ENCODE measurements around the gene NKX2-4. TPM values are rescaled to one million over a fixed set of nuclear protein-coding genes. Genes with fewer than 3 reads are reported as not detected.

Gene NKX2-4
- polyA plus RNA-seq, 1 donor from 2014 or later: not detected

GRCh38 chr20:21361266-21361665, 36.1 kb downstream of the NKX2-4 start:
- no peaks in the 10 kb centered on the region for H3K9me3 ChIP-seq (ENCODE audit: low read length)
- H3K27ac ChIP-seq (ENCODE audit: low read length): no peak overlapping the region
- peaks cover 17% of the 10 kb centered on the region for H3K36me3 ChIP-seq (ENCODE audit: insufficient read depth, low read length)
- no peak overlapping the region for H3K4me3 ChIP-seq (ENCODE audit: low read length)
- no peaks in the 10 kb centered on the region for H3K27me3 ChIP-seq (ENCODE audit: insufficient read depth, low read depth, low read length)
- H3K79me2 ChIP-seq (replicated peaks; ENCODE audit: insufficient read depth, low read length): no peaks in the 10 kb centered on the region
- H3F3A ChIP-seq (ENCODE audit: insufficient read depth, low read length, poor library complexity, severe bottlenecking): no peaks in the 10 kb centered on the region
- H2AFZ ChIP-seq (ENCODE audit: low read depth, low read length): no peak overlapping the region
- no peaks in the 10 kb centered on the region for H4K20me1 ChIP-seq (ENCODE audit: insufficient read depth)
- no peak for TF ChIP-seq POLR2AphosphoS5 (IDR thresholded peaks at IDR 0.05)
- no peak for TF ChIP-seq MXI1 (conservative IDR thresholded peaks at IDR 0.05; ENCODE audit: poor library complexity, severe bottlenecking)
- no peak overlapping the region for H3K9ac ChIP-seq (ENCODE audit: low read length)
- H3K9me2 ChIP-seq (ENCODE audit: insufficient read depth, low read length): no peaks in the 10 kb centered on the region
- H3K4me2 ChIP-seq (ENCODE audit: low read length): no peak overlapping the region

DNA sequence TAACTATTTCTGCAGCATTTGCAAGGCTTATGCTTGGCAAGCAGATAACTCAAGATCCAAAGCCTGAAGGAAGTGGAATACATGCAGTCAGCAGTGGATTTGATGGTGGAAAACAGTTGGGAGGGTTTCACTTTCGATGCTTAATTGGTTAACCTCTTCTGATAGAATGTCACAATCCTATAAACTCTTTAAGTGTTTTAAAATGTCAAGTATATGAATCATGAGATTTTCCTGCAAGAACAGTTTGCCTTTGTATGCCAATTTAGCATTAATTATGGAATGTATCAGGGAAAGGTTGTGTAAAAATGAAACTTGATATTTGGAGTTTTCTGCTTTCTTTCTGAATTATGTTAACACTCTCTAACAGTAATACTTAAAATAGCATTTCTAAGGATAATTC, 36.6 kb downstream of the NKX2-4 start:
- H3K27ac ChIP-seq (ENCODE audit: low read length): no peak overlapping the region

More for the DNA sequence above, 36.6 kb downstream of the NKX2-4 start:
- H3K9ac ChIP-seq (ENCODE audit: low read length): no peak overlapping the region
- H3K79me2 ChIP-seq (replicated peaks; ENCODE audit: insufficient read depth, low read length): no peaks in the 10 kb centered on the region
- no peaks in the 10 kb centered on the region for H3K9me3 ChIP-seq (ENCODE audit: low read length)
- H3K36me3 ChIP-seq (ENCODE audit: insufficient read depth, low read length): peaks cover 20% of the 10 kb centered on the region
- no peak overlapping the region for H2AFZ ChIP-seq (ENCODE audit: low read depth, low read length)
- no peaks in the 10 kb centered on the region for H3K9me2 ChIP-seq (ENCODE audit: insufficient read depth, low read length)
- no peaks in the 10 kb centered on the region for H4K20me1 ChIP-seq (ENCODE audit: insufficient read depth)
- H3K27me3 ChIP-seq (ENCODE audit: insufficient read depth, low read depth, low read length): no peaks in the 10 kb centered on the region
- H3K4me2 ChIP-seq (ENCODE audit: low read length): no peak overlapping the region
- TF ChIP-seq EP300 (conservative IDR thresholded peaks at IDR 0.05; ENCODE audit: poor library complexity, severe bottlenecking) (no peak), RAD21 (conservative IDR thresholded peaks at IDR 0.05) (no peak), CTCF (IDR thresholded peaks at IDR 0.05; ENCODE audit: poor library complexity, severe bottlenecking) (no peak), SMC3 (conservative IDR thresholded peaks at IDR 0.05; ENCODE audit: poor library complexity) (no peak), MXI1 (conservative IDR thresholded peaks at IDR 0.05; ENCODE audit: poor library complexity, severe bottlenecking) (no peak), TAF1 (IDR thresholded peaks at IDR 0.05; ENCODE audit: low read depth) (no peak), EZH2 (IDR thresholded peaks at IDR 0.05; ENCODE audit: borderline replicate concordance, insufficient read depth, low read length, poor library complexity, severe bottlenecking) (no peak), POLR2AphosphoS5 (IDR thresholded peaks at IDR 0.05) (no peak)
- TF ChIP-seq, protein P1, sequence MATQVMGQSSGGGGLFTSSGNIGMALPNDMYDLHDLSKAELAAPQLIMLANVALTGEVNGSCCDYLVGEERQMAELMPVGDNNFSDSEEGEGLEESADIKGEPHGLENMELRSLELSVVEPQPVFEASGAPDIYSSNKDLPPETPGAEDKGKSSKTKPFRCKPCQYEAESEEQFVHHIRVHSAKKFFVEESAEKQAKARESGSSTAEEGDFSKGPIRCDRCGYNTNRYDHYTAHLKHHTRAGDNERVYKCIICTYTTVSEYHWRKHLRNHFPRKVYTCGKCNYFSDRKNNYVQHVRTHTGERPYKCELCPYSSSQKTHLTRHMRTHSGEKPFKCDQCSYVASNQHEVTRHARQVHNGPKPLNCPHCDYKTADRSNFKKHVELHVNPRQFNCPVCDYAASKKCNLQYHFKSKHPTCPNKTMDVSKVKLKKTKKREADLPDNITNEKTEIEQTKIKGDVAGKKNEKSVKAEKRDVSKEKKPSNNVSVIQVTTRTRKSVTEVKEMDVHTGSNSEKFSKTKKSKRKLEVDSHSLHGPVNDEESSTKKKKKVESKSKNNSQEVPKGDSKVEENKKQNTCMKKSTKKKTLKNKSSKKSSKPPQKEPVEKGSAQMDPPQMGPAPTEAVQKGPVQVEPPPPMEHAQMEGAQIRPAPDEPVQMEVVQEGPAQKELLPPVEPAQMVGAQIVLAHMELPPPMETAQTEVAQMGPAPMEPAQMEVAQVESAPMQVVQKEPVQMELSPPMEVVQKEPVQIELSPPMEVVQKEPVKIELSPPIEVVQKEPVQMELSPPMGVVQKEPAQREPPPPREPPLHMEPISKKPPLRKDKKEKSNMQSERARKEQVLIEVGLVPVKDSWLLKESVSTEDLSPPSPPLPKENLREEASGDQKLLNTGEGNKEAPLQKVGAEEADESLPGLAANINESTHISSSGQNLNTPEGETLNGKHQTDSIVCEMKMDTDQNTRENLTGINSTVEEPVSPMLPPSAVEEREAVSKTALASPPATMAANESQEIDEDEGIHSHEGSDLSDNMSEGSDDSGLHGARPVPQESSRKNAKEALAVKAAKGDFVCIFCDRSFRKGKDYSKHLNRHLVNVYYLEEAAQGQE (IDR thresholded peaks at IDR 0.05; ENCODE audit: borderline replicate concordance): no peak
- H3K4me3 ChIP-seq (ENCODE audit: low read length): no peak overlapping the region
- H3F3A ChIP-seq (ENCODE audit: insufficient read depth, low read length, poor library complexity, severe bottlenecking): no peaks in the 10 kb centered on the region
